GM21786 (cell line): ENCODE results near the gene UQCR11.

Experiments
- ATAC-seq: cut with Tn5 transposase; IDR thresholded peaks from one replicate; pipeline ENCODE4 v1.9.1; 2021; ENCODE audit not compliant: unreplicated experiment

Gene UQCR11

GRCh38 chr19:1636325-1637236 lies 31.3 kb upstream of the UQCR11 start:
- ATAC-seq = no peak

- no peak for ATAC-seq
Observed at GRCh38 chr19:1634938-1635243, 29.6 kb upstream of the UQCR11 start.

- no peak for ATAC-seq
Observed at GRCh38 chr19:1634242-1634937, 29.1 kb upstream of the UQCR11 start.

- ATAC-seq = no peak
Observed at GRCh38 chr19:1633269-1633826, 28.1 kb upstream of the UQCR11 start.

GRCh38 chr19:1632462-1633268 lies 27.4 kb upstream of the UQCR11 start:
- ATAC-seq = no peak

GRCh38 chr19:1631557-1632100 lies 26.4 kb upstream of the UQCR11 start:
- no peak for ATAC-seq

- ATAC-seq = no peak
Observed at GRCh38 chr19:1630811-1631210, 25.5 kb upstream of the UQCR11 start.

GRCh38 chr19:1630012-1630411 lies 24.8 kb upstream of the UQCR11 start:
- no peak for ATAC-seq

GRCh38 chr19:1629256-1629808 lies 24.1 kb upstream of the UQCR11 start:
- ATAC-seq = no peak

- no peak for ATAC-seq
Observed at GRCh38 chr19:1627194-1627593, 21.9 kb upstream of the UQCR11 start.

- no peak for ATAC-seq
Observed at GRCh38 chr19:1626417-1627010, 21.3 kb upstream of the UQCR11 start.

- ATAC-seq = no peak
Observed at GRCh38 chr19:1624458-1624857, 19.2 kb upstream of the UQCR11 start.

GRCh38 chr19:1622541-1622940 lies 17.3 kb upstream of the UQCR11 start:
- no peak for ATAC-seq

- no peak for ATAC-seq
Observed at GRCh38 chr19:1622007-1622406, 16.7 kb upstream of the UQCR11 start.

GRCh38 chr19:1621574-1621973 lies 16.3 kb upstream of the UQCR11 start:
- no peak for ATAC-seq

- no peak for ATAC-seq
Observed at GRCh38 chr19:1621021-1621420, 15.8 kb upstream of the UQCR11 start.

- ATAC-seq = no peak
Observed at GRCh38 chr19:1620502-1620901, 15.2 kb upstream of the UQCR11 start.

- ATAC-seq = no peak
Observed at GRCh38 chr19:1619703-1620102, 14.4 kb upstream of the UQCR11 start.

- no peak for ATAC-seq
Observed at GRCh38 chr19:1619094-1619439, 13.8 kb upstream of the UQCR11 start.
